Astrocyte of the spinal cord (primary cell): ENCODE results near the gene NAV1.
A peak's percentile ranks its signal among the peaks of the same experiment; 100 is the strongest.
"Not testable (repeated sequence)": the region's sequence is repeated elsewhere in the genome, so short reads cannot be mapped to it uniquely, and the experiment has no call there.

Experiments used
- DNase-seq: peaks from one replicate; pipeline ENCODE4 v3.0.0; 2011; ENCODE audit warnings: low read depth, low spot score
- H3K4me3 ChIP-seq: 2 replicates; pipeline ENCODE4 v1.5.1; 2011; ENCODE audit warnings: low read depth, mild to moderate bottlenecking, low read length, moderate library complexity
- CTCF ChIP-seq: IDR thresholded peaks from 2 replicates; pipeline ENCODE4 v1.5.1; 2012; ENCODE audit warnings: low read depth, mild to moderate bottlenecking, low read length, inconsistent platforms
- in situ Hi-C: cut with HindIII; loops from 2 replicates; pipeline ENCODE4 v1.10.0; 2017; ENCODE audit warnings: low sequenced_read_pairs

The NAV1 gene

GRCh38 chr1:201576914-201577313 lies 38.0 kb downstream of the NAV1 start:
- no peak for TF ChIP-seq CTCF
- no peak overlapping the region for H3K4me3 ChIP-seq
- in situ Hi-C loops: no loop called here
- DNase-seq: no peak

GRCh38 chr1:201578008-201578888 lies 39.3 kb downstream of the NAV1 start:
- no peak overlapping the region for H3K4me3 ChIP-seq
- in situ Hi-C loops: no loop called here
- TF ChIP-seq CTCF: no peak
- no peak for DNase-seq

- DNase-seq, H3K4me3 ChIP-seq, in situ Hi-C loops: not testable (repeated sequence)
Observed at GRCh38 chr1:201581371-201581770, 42.4 kb downstream of the NAV1 start.

GRCh38 chr1:201582705-201583442 lies 43.9 kb downstream of the NAV1 start:
- DNase-seq: peak; percentile 46
- in situ Hi-C loops: no loop called here
- TF ChIP-seq CTCF: no peak
- H3K4me3 ChIP-seq: no peak overlapping the region

GRCh38 chr1:201583663-201584062 lies 44.7 kb downstream of the NAV1 start:
- DNase-seq: no peak
- TF ChIP-seq CTCF: no peak
- H3K4me3 ChIP-seq: no peak overlapping the region
- in situ Hi-C loops: no loop called here

- in situ Hi-C loops: no loop called here
- no peak for TF ChIP-seq CTCF
- no peak overlapping the region for H3K4me3 ChIP-seq
- DNase-seq: no peak
Observed at GRCh38 chr1:201584471-201585092, 45.7 kb downstream of the NAV1 start.

- no peak for TF ChIP-seq CTCF
- no peak overlapping the region for H3K4me3 ChIP-seq
- in situ Hi-C loops: no loop called here
- DNase-seq: peak; percentile 52
Observed at GRCh38 chr1:201585093-201585483, 46.2 kb downstream of the NAV1 start.
